Upper lobe of left lung (tissue), 6 donors: ENCODE data around the gene RPP14. TPM values are rescaled to one million over a fixed set of nuclear protein-coding genes. Genes with fewer than 3 reads are reported as not detected.

ENCODE experiments used
- ATAC-seq, 2 donors: fragments of 200-7000 bp; cut with Tn5 transposase; one replicate each; pipeline ENCODE4 v1.9.1; 2022; ENCODE audit warnings: mild to moderate bottlenecking in 2 of 2, moderate library complexity in 2 of 2; ENCODE audit not compliant: low FRiP score in 2 of 2
- DNase-seq, 2 donors: peaks; one replicate each; pipeline ENCODE4 v3.0.0-alpha.2; 2019 to 2020
- H3K27ac ChIP-seq, 4 donors: fragments of 200-600 bp; sonication (generic); one replicate each; pipeline ENCODE4 v1.5.1; 2016 to 2019
- H3K27me3 ChIP-seq, 4 donors: fragments of 200-600 bp; sonication (generic); one replicate each; pipeline ENCODE4 v1.5.1; 2017 to 2019
- H3K36me3 ChIP-seq, 4 donors: fragments of 200-600 bp; sonication (generic); one replicate each; pipeline ENCODE4 v1.5.1; 2016 to 2019
- H3K4me1 ChIP-seq, 4 donors: fragments of 200-600 bp; sonication (generic); one replicate each; pipeline ENCODE4 v1.5.1; 2018 to 2019
- H3K4me3 ChIP-seq, 4 donors: fragments of 200-600 bp; sonication (generic); one replicate each; pipeline ENCODE4 v1.5.1; 2017 to 2019; ENCODE audit warnings: mild to moderate bottlenecking in 2 of 4, moderate library complexity in 1 of 4
- H3K9me3 ChIP-seq, 4 donors: fragments of 200-600 bp; sonication (generic); one replicate each; pipeline ENCODE4 v1.5.1; 2018 to 2019
- EP300 ChIP-seq, 4 donors: sonication (generic); formaldehyde crosslinking; IDR thresholded peaks; one replicate each; pipeline ENCODE4 v1.5.1; 2017; ENCODE audit warnings: antibody characterized with exemption in 4 of 4, control low read depth in 2 of 4
- POLR2A ChIP-seq, 4 donors: fragments of 450-650 bp; IDR thresholded peaks; one replicate each; pipeline ENCODE4 v1.5.1; 2016 to 2017; ENCODE audit warnings: antibody characterized with exemption in 4 of 4, mild to moderate bottlenecking in 2 of 4
- POLR2AphosphoS5 ChIP-seq, 2 donors: sonication (generic); formaldehyde crosslinking; IDR thresholded peaks; one replicate each; pipeline ENCODE4 v1.5.1; 2017; ENCODE audit warnings: antibody characterized with exemption in 2 of 2
- WGBS, 2 donors: methylation state at CpG; one replicate each; pipeline ENCODE4 v1.1.5; 2017 to 2018; 5-methylcytosine and 5-hydroxymethylcytosine counted together
- total RNA-seq, 6 donors: library from RNA; depleted of rRNA in 4 of 6; stranded (reverse); fragments of >200 nt in 4 of 6; gene quantifications; one replicate each; pipeline versions ENCODE4 v1.1.0 to v1.2.1, GENCODE V29; 2016 to 2021
- TF ChIP-seq, protein P1 (sequence below), 6 experiments: fragments of 450-650 bp in 4 of 6; fragments of 200-600 bp in 2 of 6; sonication (generic) in 2 of 6; IDR thresholded peaks; one replicate each; pipeline ENCODE4 v1.5.1; 2016 to 2019; ENCODE audit warnings: antibody characterized with exemption in 6 of 6
- donor health status: DM: no; HTN: no; CAD: no; lungs with moderate emphysema.
- donor health status: DM: no; HTN: yes; CAD: no; lungs with severe emphysema.

Gene RPP14
- total RNA-seq, 6 donors from 2014 or later, result 6.3 to 11.0 (median 9.4) TPM

GRCh38 chr3:58353722-58354553, 47.9 kb downstream of the RPP14 start:
- WGBS, 2 donors, result 58 to 73% methylated on average over 8 of the region's 8 CpGs
- DNase-seq (no peak), ATAC-seq (peak in 1 of 2 donors; percentile 29)
- H3K27me3 ChIP-seq, result no peaks in the 10 kb centered on the region
- H3K27ac ChIP-seq, result peak overlapping the region in 2 of 4 donors; percentile 63 to 80
- TF ChIP-seq POLR2AphosphoS5 (IDR thresholded peaks at IDR 0.05), result no peak
- TF ChIP-seq, protein P1, sequence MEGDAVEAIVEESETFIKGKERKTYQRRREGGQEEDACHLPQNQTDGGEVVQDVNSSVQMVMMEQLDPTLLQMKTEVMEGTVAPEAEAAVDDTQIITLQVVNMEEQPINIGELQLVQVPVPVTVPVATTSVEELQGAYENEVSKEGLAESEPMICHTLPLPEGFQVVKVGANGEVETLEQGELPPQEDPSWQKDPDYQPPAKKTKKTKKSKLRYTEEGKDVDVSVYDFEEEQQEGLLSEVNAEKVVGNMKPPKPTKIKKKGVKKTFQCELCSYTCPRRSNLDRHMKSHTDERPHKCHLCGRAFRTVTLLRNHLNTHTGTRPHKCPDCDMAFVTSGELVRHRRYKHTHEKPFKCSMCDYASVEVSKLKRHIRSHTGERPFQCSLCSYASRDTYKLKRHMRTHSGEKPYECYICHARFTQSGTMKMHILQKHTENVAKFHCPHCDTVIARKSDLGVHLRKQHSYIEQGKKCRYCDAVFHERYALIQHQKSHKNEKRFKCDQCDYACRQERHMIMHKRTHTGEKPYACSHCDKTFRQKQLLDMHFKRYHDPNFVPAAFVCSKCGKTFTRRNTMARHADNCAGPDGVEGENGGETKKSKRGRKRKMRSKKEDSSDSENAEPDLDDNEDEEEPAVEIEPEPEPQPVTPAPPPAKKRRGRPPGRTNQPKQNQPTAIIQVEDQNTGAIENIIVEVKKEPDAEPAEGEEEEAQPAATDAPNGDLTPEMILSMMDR (IDR thresholded peaks at IDR 0.05), result no peak
- no peak for TF ChIP-seq EP300 (IDR thresholded peaks at IDR 0.05)
- no peak for TF ChIP-seq POLR2A (IDR thresholded peaks at IDR 0.05)
- H3K4me1 ChIP-seq, result peaks cover 2 to 49% (median 30%) of the 10 kb centered on the region in 4 donors
- H3K4me3 ChIP-seq, result no peak overlapping the region
- no peaks in the 10 kb centered on the region for H3K9me3 ChIP-seq
- H3K36me3 ChIP-seq, result no peaks in the 10 kb centered on the region

DNA sequence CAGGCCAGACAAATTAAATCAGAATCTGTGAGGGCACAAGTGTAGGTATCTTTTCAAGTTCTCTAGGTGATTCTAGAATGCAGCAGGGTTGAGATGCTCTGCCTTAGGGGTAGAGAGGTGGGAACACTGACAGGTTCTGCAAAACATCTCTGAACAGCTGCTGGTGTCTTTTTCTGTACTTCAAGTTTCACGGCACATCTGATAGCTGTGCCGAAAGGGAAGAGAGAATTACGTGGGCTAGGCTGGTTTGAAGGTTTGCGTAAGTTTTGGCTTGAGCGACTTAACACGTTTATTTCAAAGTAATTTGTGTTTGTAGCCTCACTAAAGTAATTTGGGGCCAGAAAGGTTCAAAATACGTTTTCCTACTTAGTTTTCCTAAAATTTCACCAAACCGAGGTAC, 49.1 kb downstream of the RPP14 start:
- ATAC-seq (no peak), DNase-seq (no peak)
- H3K9me3 ChIP-seq, result no peaks in the 10 kb centered on the region
- no peak overlapping the region for H3K4me3 ChIP-seq
- TF ChIP-seq EP300 (IDR thresholded peaks at IDR 0.05) (no peak), POLR2AphosphoS5 (IDR thresholded peaks at IDR 0.05) (no peak), POLR2A (IDR thresholded peaks at IDR 0.05) (no peak)
- TF ChIP-seq, protein P1 (IDR thresholded peaks at IDR 0.05), result no peak
- peak overlapping the region in 1 of 4 donors; percentile 18 for H3K27ac ChIP-seq
- no peaks in the 10 kb centered on the region for H3K36me3 ChIP-seq
- WGBS, 2 donors, result 65 to 79% methylated on average over 8 of the region's 8 CpGs
- H3K27me3 ChIP-seq, result no peaks in the 10 kb centered on the region
- peaks cover 2 to 43% (median 25%) of the 10 kb centered on the region in 4 donors for H3K4me1 ChIP-seq

DNA sequence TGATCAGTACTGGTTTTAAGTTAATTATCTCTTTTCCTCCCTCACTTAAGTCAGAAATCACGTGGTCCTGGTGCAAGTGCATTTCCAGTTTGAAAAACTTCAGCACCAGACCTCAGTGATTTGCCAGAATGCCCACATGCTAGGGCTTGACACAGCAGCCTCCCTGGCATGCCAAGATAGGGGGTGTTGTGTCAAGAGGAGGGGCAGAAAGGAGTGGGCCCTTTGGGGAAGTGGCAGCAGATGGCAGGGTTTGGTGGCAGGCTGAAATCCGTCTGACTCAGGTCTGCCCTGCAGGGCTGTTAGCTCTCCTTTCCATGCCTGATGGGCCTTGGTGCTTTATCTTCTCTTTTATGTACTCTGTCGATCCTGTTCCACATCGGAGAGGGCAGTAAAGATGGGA, 50.0 kb downstream of the RPP14 start:
- peaks cover 2 to 34% (median 17%) of the 10 kb centered on the region in 4 donors for H3K4me1 ChIP-seq

DNA sequence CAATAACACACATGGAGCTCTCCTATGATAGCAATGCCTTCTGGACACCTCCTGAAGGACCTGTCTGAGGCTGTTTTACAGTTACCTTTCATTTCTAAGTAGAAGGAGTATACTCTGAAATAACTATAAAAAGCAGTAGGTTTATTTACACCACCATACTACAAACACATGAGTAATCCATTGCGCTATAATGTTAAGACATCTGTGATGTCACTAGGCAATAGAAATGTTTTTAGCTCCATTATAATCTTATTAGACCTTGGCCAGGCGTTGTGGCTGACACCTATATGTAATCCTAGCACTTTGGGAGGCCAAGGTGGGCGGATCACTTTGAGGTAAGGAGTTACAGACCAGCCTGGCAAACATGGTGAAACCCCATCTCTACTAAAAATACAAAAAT, 51.4 kb downstream of the RPP14 start:
- H3K4me1 ChIP-seq, result peaks cover 2 to 33% (median 11%) of the 10 kb centered on the region in 4 donors
- ATAC-seq, result no peak
- H3K27me3 ChIP-seq, result no peaks in the 10 kb centered on the region
- no peaks in the 10 kb centered on the region for H3K36me3 ChIP-seq
- WGBS, 2 donors, result 93% methylated on average over 3 of the region's 3 CpGs
- DNase-seq, result no peak
- H3K27ac ChIP-seq, result no peak overlapping the region
- H3K4me3 ChIP-seq, result no peak overlapping the region
- no peaks in the 10 kb centered on the region for H3K9me3 ChIP-seq
- TF ChIP-seq POLR2AphosphoS5 (IDR thresholded peaks at IDR 0.05) (no peak), POLR2A (IDR thresholded peaks at IDR 0.05) (no peak), EP300 (IDR thresholded peaks at IDR 0.05) (no peak)
- TF ChIP-seq, protein P1 (IDR thresholded peaks at IDR 0.05), result no peak

More for the DNA sequence above, 50.0 kb downstream of the RPP14 start:
- Histone ChIP-seq H3K36me3 (no peaks in the 10 kb centered on the region), H3K4me3 (no peak overlapping the region), H3K27me3 (no peaks in the 10 kb centered on the region), H3K9me3 (no peaks in the 10 kb centered on the region), H3K27ac (no peak overlapping the region)
- ATAC-seq (peak in 1 of 2 donors; percentile 41), DNase-seq (peak in 1 of 2 donors; percentile 33)
- TF ChIP-seq EP300 (IDR thresholded peaks at IDR 0.05) (no peak), POLR2AphosphoS5 (IDR thresholded peaks at IDR 0.05) (no peak), POLR2A (IDR thresholded peaks at IDR 0.05) (no peak)
- TF ChIP-seq, protein P1 (IDR thresholded peaks at IDR 0.05), result no peak
- WGBS, 2 donors, result 51 to 60% methylated on average over 4 of the region's 4 CpGs
